GM04504 (cell line): ENCODE results near the gene COL4A3.

Experiments used
- DNase-seq: peaks from one replicate; pipeline ENCODE4 v3.0.0-alpha.2; 2012; ENCODE audit warnings: low read depth

COL4A3 gene

GRCh38 chr2:227292314-227292713 is 127.9 kb downstream of the COL4A3 start:
- no peak for DNase-seq

GRCh38 chr2:227293531-227293930 is 129.1 kb downstream of the COL4A3 start:
- no peak for DNase-seq

GRCh38 chr2:227295806-227296205 is 131.4 kb downstream of the COL4A3 start:
- DNase-seq, result no peak

DNA sequence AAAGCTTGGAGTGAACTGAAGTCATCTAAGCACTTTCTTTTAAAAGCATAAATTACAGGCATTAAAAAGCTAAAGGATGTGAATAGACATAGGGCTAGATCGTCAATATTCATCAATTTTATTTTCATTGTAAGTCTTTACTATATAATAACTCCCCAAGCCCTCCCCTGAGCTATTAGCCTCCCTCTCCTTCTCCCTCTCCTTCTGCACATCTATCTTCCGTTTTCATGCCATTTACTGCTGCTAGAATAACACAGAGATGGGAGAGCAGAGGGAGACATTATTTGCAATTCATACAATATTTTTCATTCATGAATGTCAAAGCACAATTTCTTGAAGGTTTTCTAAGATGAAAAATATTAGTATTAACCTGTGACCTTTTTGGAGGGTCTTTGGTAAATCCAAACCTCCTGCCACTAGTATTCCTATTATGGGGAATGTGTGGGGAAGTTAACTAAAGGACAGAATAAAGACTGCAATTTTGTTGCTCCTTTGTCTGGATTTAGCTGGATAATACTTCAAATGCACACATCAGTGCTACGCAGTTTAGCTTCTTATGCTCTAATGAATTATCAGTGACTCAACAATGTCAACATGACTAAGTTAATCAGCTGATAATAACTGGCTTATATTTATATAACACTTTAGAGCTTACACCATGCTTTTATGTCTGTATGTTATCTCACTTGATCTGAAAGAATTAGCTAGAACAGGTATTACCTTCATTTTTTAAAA is 132.4 kb downstream of the COL4A3 start:
- no peak for DNase-seq

DNA sequence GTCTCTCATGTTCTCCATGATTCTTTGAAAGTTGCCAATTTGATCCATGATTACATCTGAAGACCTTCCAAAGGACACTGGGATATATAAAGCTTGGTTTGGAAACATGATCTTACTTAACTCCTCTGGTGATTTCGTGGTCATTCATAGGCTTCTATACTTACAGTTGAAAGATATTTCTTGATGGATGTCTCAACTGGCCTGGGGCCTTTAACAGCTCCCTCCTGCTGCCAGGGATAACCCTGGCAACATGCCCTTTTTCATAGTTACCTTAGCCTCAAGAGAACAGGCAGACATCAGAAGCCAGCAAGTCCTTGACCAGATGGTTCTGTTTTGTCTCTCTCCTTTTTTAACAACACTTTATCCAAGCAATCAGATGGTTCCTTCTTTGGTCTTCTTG is 137.1 kb downstream of the COL4A3 start:
- DNase-seq, result no peak

DNA sequence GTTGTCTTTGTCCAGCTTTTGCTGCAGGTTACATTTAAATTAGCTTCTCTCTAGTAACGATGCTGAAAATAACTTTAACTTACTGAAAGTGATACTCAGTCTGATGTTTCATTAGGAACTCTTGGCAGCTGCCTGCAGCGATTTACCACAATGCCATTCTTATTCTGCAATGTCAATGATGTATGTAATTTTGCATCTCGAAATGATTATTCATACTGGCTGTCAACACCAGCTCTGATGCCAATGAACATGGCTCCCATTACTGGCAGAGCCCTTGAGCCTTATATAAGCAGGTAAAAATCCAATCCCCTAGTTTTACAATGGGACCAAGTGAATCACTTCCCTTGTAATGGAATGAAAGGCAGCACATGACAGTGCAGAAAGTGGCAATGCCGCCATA is 144.4 kb downstream of the COL4A3 start:
- no peak for DNase-seq

DNA sequence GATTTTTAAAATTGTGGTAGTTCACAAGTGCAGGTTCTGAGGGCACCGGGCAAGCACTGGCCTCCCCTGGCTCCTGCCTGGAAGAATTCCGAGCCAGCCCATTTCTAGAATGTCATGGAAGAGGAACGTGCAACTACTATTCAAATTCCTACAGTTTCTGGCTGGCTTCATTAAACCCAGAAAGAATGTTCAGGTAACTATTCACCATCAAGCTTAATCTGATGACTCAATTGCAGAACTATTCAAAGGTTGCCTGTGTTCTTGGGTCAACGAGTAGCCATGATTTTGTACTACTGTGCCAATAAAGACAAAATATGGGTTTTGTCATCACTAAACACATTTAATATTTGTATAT is 146.3 kb downstream of the COL4A3 start:
- no peak for DNase-seq

DNA sequence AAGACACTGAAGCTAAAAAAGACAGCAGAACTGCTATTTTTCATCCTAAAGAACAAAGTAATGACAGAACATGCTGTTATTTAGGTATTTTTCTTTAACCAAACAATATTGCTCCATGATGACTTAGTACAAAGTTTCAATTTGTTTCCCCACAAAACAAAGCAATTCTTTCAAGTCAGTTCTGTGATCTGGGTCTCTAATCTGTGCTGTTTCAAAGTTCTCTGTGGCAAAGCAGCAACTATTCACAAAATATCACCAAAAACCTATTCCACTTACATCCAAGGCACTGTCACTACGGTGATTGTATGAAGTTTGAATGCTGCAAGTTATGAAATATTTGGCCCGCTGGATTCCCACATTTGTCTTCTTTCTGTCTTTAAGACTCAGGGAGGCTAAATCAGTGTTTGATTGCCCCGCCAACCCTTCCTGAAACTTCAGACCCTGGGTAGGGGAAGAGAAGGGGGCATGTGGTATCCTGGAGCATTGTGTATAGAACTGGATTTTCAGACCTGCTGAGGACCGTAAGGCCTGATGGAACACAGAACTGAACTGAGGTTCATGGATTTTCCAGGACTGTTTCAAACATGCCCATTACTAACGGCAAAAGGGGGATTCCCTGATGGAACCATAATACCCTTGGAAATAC is 147.6 kb downstream of the COL4A3 start:
- no peak for DNase-seq

DNA sequence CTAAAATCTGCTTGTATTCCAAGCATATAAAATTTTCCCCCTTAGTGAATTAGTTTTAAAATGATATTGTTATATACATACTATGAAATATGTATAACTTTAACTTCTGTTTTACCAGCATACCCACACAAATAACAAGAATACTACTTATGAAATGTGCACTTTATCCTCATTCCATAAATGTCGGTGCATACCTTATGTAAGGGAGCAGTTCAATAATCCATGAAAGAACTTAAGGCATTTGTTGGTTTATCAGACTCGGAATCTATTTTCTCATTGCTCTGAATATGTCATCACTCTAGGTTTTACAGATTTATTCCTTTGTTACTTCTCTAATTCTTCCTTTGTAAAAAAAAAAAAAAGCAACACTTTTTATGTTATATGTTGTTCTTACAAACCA is 148.2 kb downstream of the COL4A3 start:
- no peak for DNase-seq

- DNase-seq, result no peak
These were observed 148.9 kb downstream of the COL4A3 start for GRCh38 chr2:227313310-227313709.

- DNase-seq, result no peak
These were observed 153.4 kb downstream of the COL4A3 start for GRCh38 chr2:227317834-227318233.

GRCh38 chr2:227320305-227321094 is 156.1 kb downstream of the COL4A3 start:
- DNase-seq, result no peak

DNA sequence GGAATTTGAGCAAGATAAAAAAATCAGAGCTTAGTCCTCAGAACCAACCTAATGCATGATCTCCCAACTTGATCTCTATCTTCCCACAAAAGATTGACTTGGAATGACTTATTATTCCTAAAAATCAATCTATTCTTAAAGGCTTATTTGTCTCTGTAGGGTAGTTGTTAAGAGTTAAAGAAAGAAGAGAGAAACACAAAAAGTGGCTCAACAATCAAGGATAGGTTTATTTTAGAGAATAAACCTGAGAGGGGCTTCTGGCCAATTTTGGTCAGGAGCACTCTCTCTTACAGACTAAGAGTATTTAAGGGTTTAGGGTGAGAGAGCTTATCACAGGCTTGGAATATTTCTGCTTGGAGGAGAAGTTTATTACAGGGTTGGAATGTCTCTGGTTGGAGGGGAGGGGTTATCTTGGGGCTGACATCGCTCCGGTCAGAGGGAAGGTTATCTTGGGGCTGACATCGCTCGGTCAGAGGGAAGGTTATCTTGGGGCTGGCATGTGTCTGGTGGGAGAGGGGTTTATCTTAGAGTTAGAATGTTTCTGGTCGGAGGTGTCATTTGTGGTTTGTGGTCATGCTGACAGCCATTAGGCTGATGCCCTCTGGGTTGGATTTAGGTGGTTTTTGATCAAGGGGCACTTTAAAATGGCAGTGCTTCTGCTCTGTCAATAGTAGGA is 158.2 kb downstream of the COL4A3 start:
- DNase-seq, result no peak

DNA sequence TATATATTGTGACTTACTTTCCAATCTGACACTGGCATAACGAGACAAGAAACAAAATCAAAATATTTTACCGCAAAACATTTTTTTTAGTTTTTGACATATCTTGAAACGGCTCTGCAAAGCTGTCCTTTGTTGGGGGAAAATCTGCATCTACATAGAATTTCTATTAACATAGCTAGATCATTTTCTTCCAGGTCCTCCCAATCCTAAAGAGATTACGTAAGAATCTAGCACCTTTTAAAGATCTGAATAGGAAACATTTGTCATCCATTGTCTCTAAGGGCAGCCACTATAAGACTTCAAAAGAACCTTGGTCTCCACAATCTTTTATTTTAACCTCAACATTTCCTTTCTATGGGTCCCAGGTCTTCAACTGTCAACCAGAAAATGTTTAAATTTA is 159.4 kb downstream of the COL4A3 start:
- no peak for DNase-seq

DNA sequence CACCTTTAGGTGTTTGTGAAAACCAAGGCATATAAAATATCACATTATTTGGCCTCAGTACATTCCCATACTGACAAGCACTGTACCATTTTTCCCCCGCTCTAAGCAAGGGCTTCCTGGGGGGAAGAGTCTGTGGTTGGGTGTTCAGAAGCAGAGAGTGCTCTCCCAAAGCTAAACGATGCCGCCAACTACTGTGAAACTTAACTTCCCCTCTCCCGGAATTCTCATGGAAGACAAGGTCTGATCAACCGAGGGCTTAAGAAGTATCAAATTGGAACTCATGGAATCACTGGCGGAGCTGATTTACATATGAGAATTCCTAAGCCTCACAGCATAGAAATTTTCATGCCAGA is 160.2 kb downstream of the COL4A3 start:
- no peak for DNase-seq

DNA sequence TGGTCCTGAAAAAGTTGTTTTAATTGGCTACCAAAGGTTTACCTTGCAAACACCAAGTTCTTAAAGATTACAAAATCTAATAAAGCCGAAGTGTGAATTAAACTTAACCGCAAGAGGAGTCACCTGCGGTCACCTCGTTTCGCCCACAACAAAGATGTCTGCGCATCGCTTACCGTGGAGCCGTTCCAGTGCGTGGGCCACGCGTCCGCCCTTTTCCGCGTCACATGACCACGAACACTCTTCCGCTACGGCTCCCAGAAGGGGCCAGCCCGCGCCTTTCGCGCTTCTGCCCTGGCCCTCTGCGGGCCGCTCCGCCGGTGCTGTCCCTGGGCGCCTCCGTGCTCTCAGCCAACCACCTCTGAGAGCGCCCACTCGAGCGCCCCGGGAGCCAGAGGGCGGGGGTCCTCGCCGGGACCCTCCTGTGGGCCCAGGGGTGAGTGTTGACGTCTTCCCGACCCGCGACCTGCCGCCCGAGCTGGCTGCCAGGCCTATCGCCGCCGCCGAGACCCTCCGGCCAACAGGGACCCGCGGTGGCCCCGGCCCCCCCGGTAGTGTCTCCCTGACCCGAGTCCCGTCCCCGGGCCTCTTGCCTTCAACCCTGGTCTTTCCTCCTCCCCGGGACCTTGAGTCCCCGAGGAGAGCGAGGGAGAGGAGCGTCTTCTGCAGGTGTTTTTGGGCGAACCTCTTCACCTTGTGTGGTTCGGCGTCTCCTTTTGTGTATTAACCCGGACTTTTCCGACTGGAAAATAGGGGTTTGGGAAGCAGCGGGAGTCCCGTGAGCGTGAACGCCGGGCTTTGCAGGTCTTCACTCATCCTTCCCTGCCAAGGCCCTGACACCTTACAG is 160.8 kb downstream of the COL4A3 start, which contains the start of gene MFF:
TSS of gene MFF (plus strand) at position 257 of the 844 bp plus-strand sequence. CDS start 5,415 bp downstream, outside the sequence.
- peak; percentile 78 for DNase-seq

GRCh38 chr2:227325839-227326195 is 161.4 kb downstream of the COL4A3 start:
- DNase-seq, result peak; percentile 13

DNA sequence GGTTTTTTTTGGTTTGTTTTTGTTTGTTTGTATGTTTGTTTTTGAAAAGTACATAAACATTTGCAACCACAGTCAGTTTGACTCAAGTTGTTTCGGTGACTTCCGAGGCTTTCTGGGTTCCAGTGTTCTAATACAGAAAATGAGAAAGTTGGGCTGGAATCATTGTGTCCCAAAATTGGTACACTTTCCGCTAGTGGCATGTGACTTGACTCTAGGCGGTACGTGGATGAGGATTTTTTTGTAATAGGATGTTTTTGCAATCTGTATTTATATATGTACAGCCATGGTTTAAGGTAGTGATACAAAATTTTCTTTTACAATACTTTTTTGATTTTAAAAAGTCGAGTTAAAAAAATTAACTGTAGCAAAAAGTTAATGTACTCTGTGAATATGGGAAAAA is 162.4 kb downstream of the COL4A3 start:
- no peak for DNase-seq

GRCh38 chr2:227335713-227336112 is 171.3 kb downstream of the COL4A3 start:
- no peak for DNase-seq

DNA sequence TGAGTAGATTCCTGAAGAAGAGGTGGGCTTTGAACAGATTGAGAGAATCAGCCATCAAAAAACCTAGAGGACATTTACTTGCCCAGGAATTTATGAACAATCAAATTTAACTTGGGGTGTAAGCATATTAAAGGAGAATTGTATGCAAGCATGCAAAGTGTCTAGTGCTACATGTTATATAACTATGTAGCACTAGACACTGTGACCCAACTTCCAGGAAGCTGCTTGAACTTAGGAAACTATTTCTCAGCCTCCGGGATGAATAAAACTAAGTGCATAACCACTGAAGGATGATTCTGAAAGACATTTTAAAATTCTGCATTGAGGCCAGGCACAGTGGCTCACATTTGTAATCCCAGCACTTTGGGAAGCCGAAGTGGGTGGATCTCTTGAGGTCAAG is 173.0 kb downstream of the COL4A3 start:
- DNase-seq, result no peak

GRCh38 chr2:227339098-227339599 is 174.7 kb downstream of the COL4A3 start:
- no peak for DNase-seq

DNA sequence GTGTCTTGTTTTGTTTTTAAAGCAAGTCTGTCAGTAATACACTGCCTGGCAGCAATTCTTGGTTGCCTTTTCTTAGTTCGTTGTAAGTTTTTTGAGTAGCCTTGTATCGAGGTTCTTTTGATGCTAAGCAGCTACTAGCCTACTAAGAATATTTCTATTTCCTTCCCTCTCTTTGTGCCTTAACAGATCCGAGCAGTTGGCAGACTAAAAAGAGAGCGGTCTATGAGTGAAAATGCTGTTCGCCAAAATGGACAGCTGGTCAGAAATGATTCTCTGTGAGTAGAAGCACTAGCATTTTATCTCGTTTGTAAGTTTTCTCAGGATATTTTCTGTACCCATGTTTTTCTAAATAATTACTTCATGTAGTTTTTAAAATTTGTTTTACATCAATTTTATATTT is 175.7 kb downstream of the COL4A3 start:
- DNase-seq, result no peak
